Activated CD4-positive, alpha-beta T cell treated with anti-CD3 and anti-CD28 coated beads, Interleukin-2, amount 10 ng/mL, durations not matched to agents 24 days and 14 days (primary cell): ENCODE results near the gene GNB3. TPM values are rescaled to one million over a fixed set of nuclear protein-coding genes. Genes with fewer than 3 reads are reported as not detected.

Experiments used
- DNase-seq: peaks from one replicate; pipeline ENCODE4 v3.0.0; 2022
- H3K27ac Mint-ChIP-seq: one replicate; pipeline ENCODE4 v1.8.0; 2022; ENCODE audit warnings: mild to moderate bottlenecking, mixed read lengths
- H3K27me3 Mint-ChIP-seq: one replicate; pipeline ENCODE4 v1.8.0; 2022; ENCODE audit warnings: mixed read lengths
- H3K36me3 Mint-ChIP-seq: one replicate; pipeline ENCODE4 v1.8.0; 2022; ENCODE audit warnings: low read depth, mild to moderate bottlenecking, mixed read lengths
- H3K4me1 Mint-ChIP-seq: one replicate; pipeline ENCODE4 v1.8.0; 2021; ENCODE audit warnings: mixed read lengths
- H3K4me3 Mint-ChIP-seq: one replicate; pipeline ENCODE4 v1.8.0; 2022; ENCODE audit warnings: mild to moderate bottlenecking, moderate library complexity, mixed read lengths
- H3K9me3 Mint-ChIP-seq: one replicate; pipeline ENCODE4 v1.8.0; 2021; ENCODE audit warnings: mixed read lengths
- intact Hi-C: fragments of 100-400 bp; cut with micrococcal nuclease; formaldehyde crosslinking; loops from one replicate; pipeline ENCODE4 v1.15.1; 2023
- total RNA-seq: library from RNA; stranded (reverse); gene quantifications from 2 replicates; pipeline ENCODE4 v1.2.3, GENCODE V29; 2022

Gene GNB3
- total RNA-seq, 1 donor from 2014 or later, result 1.7 TPM

DNA sequence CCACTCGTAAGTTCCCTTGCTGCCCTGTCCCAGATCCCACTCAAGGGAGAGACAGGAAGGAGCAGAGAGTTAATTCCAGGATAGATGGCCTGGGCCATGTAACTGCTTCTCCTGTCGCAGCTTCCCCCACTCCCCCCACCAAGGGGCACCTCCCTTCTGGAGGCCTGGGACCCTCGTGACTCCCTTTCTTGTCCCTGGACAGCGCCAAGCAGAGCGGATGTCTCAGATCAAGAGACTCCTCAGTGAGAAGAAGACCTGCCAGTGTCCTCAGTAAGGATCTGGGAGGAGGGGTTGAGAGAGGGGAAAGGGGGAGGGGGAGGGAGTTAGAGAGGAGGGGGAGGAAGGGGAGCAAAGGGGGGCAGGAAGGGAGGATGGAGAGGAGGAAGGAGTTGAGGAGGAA lies 22.1 kb upstream of the GNB3 start:
- DNase-seq, result no peak
- no peak overlapping the region for H3K4me3 Mint-ChIP-seq
- peaks cover 65% of the 10 kb centered on the region for H3K36me3 Mint-ChIP-seq
- H3K27ac Mint-ChIP-seq, result no peak overlapping the region
- peaks cover 13% of the 10 kb centered on the region for H3K27me3 Mint-ChIP-seq
- H3K4me1 Mint-ChIP-seq, result peaks cover 14% of the 10 kb centered on the region
- intact Hi-C loops, result no loop called here
- H3K9me3 Mint-ChIP-seq, result no peaks in the 10 kb centered on the region

DNA sequence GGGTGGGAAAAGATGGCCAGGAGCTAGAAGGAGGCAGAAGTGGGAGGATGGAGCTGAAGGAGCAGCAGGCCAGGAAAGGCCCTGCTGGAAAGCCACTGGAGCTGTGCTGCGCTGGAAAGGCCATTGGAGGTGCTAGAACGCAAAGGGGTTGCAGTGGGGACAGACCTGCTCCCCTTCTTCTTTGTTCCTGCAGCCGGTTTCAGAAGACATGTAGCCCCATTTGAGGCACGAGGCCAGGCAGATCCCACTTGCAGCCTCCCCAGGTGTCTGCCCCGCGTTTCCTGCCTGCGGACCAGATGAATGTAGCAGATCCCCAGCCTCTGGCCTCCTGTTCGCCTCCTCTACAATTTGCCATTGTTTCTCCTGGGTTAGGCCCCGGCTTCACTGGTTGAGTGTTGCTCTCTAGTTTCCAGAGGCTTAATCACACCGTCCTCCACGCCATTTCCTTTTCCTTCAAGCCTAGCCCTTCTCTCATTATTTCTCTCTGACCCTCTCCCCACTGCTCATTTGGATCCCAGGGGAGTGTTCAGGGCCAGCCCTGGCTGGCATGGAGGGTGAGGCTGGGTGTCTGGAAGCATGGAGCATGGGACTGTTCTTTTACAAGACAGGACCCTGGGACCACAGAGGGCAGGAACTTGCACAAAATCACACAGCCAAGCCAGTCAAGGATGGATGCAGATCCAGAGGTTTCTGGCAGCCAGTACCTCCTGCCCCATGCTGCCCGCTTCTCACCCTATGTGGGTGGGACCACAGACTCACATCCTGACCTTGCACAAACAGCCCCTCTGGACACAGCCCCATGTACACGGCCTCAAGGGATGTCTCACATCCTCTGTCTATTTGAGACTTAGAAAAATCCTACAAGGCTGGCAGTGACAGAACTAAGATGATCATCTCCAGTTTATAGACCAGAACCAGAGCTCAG lies 21.4 kb upstream of the GNB3 start:
- peaks cover 57% of the 10 kb centered on the region for H3K36me3 Mint-ChIP-seq
- peaks cover 16% of the 10 kb centered on the region for H3K27me3 Mint-ChIP-seq
- peaks cover 14% of the 10 kb centered on the region for H3K4me1 Mint-ChIP-seq
- intact Hi-C loops, result no loop called here
- H3K4me3 Mint-ChIP-seq, result no peak overlapping the region
- DNase-seq, result no peak
- H3K9me3 Mint-ChIP-seq, result no peaks in the 10 kb centered on the region
- H3K27ac Mint-ChIP-seq, result no peak overlapping the region

DNA sequence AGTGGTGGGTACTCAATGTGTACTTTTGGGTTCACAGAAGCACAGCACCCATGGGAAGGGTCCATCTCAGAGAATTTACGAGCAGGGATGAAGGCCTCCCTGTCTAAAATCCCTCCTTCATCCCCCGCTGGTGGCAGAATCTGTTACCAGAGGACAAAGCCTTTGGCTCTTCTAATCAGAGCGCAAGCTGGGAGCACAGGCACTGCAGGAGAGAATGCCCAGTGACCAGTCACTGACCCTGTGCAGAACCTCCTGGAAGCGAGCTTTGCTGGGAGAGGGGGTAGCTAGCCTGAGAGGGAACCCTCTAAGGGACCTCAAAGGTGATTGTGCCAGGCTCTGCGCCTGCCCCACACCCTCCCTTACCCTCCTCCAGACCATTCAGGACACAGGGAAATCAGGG lies 20.6 kb upstream of the GNB3 start:
- intact Hi-C loops, result no loop called here
- DNase-seq, result no peak
- Mint-ChIP-seq H3K36me3 (peaks cover 51% of the 10 kb centered on the region), H3K4me3 (no peak overlapping the region), H3K27me3 (peaks cover 23% of the 10 kb centered on the region), H3K4me1 (peaks cover 19% of the 10 kb centered on the region), H3K27ac (no peak overlapping the region), H3K9me3 (no peaks in the 10 kb centered on the region)

DNA sequence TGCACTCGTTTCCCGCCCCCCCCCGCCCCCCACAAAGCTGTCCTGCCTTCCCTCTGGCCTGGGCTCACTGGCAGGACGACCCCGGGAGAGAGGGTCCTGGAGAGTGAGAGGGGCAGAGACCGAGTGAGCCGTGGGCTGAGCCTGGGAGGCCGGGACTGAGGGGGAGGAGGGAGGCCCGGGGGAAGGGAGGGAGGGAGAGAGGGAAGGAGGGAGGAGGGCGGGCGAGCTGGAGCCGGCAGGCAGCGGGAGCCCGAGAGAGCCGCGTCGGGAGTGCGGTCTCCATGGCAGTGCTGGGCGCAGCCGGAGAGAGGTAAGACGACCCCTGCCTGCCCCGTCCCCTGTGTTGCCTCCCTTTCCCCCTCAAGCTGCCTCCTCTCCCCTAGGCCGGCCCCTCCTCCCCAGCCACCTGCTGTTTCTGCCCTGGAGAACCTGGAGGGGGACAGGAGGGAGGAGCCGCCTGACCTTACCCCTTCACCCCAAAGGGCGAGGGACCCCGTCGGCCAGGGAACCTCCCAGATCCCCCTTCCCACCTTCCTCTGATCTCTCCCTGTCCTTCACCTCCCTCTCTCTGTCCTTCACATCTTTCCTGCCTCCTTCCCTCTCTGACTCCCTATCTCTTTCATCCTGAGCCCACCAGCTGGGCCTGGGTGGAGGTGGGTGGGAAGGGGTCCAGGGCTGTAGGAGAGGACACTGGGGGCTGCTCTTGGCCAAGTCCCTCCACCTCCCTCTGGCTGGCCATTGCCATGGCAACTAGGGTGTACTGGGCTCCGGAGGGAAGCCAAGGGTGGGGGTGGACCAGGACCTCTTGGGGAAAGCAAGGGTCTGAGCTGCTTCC lies 18.9 kb upstream of the GNB3 start, which contains the start of gene GPR162:
Gene GPR162, plus strand, starts transcription at position 231 of the 835 bp plus-strand sequence. CDS start 2,078 bp downstream, outside the sequence.
- Mint-ChIP-seq H3K4me3 (peak within 1 kb of the TSS; percentile 79), H3K27ac (peak within 1 kb of the TSS; percentile 78), H3K27me3 (peaks cover 31% of the 10 kb centered on the region), H3K9me3 (no peaks in the 10 kb centered on the region), H3K36me3 (peaks cover 37% of the 10 kb centered on the region), H3K4me1 (peaks cover 23% of the 10 kb centered on the region)
- DNase-seq, result no peak
- intact Hi-C loops, result no loop called here

DNA sequence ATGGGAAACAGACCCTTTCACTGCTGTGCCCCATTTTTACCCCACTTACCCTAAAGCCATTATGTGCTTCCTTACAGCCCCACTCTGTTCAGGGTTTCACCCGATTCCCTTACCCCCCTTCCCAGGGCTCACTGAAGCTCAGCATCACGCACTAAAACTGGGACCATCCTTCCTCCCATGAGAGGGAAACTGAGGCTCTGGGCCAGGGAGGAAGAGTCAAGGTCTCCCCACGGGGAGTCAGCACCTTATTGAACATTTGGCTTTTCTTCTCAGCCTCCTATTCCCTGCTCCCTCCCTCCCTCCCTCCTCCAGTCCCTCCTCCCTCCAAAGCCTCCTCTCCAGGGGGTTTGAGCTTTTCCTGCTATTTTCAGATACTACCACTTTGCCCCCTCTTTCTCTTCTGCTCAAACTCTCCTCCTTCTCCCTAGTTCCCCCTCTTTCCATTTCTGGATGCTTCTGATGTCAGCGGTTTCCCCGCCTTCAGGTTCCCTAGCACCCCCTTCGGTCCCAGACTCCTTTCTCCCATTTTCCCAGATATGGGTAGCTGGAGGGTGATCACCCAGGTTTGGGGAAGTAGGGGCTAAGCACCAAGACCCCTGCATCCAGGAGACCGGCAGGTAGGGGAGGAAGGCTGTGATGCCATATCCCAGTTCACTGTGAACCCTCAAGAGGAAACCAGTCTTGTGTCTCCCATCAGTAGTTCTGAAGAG lies 18.1 kb upstream of the GNB3 start:
- Mint-ChIP-seq H3K27me3 (peaks cover 39% of the 10 kb centered on the region), H3K27ac (no peak overlapping the region), H3K4me3 (peak overlapping the region; percentile 79)

DNA sequence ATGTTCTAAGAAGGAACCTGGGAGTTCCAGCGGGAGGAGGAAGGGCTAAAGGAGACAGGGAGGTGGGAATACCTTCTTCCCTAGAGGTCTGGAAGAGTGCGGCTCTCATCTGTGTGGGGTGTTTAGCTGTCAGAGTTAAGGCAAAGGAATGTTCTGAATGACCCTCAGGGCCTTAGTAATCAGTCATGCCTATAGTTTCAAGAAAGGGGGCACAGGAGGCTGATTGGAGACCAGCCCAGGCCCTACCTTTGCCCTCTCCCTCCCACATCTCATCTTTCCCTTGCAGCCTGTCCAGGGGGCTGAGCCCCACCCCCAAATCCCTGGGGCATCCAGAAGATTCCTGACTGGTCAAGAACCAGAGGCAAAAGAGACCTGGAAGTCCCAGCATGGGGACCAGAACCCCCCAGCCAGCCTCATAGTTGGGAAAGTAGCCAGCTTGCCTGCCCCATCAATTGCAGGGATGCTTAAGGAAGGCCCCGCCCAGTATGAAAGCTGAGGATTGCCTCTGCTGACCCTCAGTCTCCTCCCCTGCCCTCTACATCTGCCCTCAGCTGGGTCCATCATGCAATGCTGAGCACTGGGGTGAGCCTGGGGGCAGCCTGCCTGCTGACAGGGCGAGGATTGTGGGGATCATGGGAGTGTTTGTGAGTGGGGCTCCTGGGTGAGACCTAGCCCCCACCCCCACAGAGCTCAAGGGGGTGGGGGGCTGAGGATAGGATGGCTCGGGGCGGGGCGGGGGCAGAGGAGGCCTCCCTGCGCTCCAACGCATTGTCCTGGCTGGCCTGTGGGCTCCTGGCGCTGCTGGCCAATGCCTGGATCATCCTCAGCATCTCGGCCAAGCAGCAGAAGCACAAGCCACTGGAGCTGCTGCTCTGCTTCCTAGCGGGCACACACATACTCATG lies 17.3 kb upstream of the GNB3 start:
- no peak overlapping the region for H3K27ac Mint-ChIP-seq
- peaks cover 41% of the 10 kb centered on the region for H3K27me3 Mint-ChIP-seq
- no peaks in the 10 kb centered on the region for H3K9me3 Mint-ChIP-seq
- intact Hi-C loops, result no loop called here
- no peak for DNase-seq
- peaks cover 26% of the 10 kb centered on the region for H3K36me3 Mint-ChIP-seq
- H3K4me3 Mint-ChIP-seq, result no peak overlapping the region
- H3K4me1 Mint-ChIP-seq, result peaks cover 31% of the 10 kb centered on the region

More for the DNA sequence above, 18.1 kb upstream of the GNB3 start:
- Mint-ChIP-seq H3K36me3 (peaks cover 32% of the 10 kb centered on the region), H3K4me1 (peaks cover 28% of the 10 kb centered on the region), H3K9me3 (no peaks in the 10 kb centered on the region)
- no peak for DNase-seq
- intact Hi-C loops, result no loop called here

DNA sequence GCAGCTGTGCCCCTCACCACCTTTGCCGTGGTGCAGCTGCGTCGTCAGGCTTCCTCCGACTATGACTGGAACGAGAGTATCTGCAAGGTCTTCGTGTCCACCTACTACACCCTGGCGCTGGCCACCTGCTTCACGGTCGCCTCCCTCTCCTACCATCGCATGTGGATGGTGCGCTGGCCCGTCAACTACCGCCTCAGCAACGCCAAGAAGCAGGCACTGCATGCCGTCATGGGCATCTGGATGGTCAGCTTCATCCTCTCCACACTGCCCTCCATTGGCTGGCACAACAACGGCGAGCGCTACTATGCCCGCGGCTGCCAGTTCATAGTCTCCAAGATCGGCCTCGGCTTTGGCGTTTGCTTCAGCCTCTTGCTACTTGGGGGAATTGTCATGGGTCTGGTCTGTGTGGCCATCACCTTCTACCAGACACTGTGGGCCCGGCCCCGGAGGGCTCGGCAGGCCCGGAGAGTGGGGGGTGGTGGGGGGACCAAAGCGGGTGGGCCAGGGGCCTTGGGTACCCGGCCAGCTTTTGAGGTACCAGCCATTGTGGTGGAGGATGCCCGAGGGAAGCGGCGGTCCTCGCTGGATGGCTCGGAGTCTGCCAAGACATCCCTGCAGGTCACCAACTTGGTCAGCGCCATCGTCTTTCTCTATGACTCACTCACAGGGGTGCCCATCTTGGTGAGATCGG lies 16.5 kb upstream of the GNB3 start:
- H3K27me3 Mint-ChIP-seq, result peaks cover 46% of the 10 kb centered on the region
- intact Hi-C loops, result no loop called here
- no peak overlapping the region for H3K4me3 Mint-ChIP-seq
- peaks cover 36% of the 10 kb centered on the region for H3K4me1 Mint-ChIP-seq
- H3K9me3 Mint-ChIP-seq, result no peaks in the 10 kb centered on the region
- H3K36me3 Mint-ChIP-seq, result peaks cover 21% of the 10 kb centered on the region
- no peak for DNase-seq
- H3K27ac Mint-ChIP-seq, result no peak overlapping the region

DNA sequence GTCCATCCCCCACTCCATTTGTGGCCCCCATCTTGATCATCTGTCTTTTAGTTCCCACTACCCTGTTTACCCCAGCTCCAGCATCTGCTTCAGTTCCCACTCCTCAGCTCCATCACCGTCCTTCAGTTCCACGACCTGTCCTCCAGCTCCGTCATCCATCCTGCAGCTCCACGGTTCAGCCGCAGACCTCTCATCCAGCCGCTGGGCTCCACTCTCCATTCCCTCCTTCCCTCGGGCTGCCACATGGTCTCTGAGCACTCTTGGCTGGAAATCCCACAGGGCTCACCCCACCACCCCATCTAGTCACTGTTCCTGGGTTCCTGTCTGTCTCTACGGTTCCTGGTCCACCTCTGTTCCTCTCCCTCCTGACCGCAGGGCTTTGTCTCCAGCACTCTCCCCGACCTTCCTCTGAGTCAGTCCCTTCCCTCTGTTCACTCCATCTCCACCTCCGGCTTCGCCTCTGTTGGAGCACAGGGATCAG lies 15.8 kb upstream of the GNB3 start:
- peaks cover 14% of the 10 kb centered on the region for H3K36me3 Mint-ChIP-seq
- H3K27ac Mint-ChIP-seq, result no peak overlapping the region
- H3K4me1 Mint-ChIP-seq, result peaks cover 40% of the 10 kb centered on the region
- H3K9me3 Mint-ChIP-seq, result no peaks in the 10 kb centered on the region
- H3K27me3 Mint-ChIP-seq, result peaks cover 46% of the 10 kb centered on the region
- no peak for DNase-seq
- no peak overlapping the region for H3K4me3 Mint-ChIP-seq
- intact Hi-C loops, result loop anchor here (1.0 to 5.0 kb wide), 6 partner anchors 33 to 268 kb away; partner anchors contain the start of genes IFFO1, MLF2 and PTMS

DNA sequence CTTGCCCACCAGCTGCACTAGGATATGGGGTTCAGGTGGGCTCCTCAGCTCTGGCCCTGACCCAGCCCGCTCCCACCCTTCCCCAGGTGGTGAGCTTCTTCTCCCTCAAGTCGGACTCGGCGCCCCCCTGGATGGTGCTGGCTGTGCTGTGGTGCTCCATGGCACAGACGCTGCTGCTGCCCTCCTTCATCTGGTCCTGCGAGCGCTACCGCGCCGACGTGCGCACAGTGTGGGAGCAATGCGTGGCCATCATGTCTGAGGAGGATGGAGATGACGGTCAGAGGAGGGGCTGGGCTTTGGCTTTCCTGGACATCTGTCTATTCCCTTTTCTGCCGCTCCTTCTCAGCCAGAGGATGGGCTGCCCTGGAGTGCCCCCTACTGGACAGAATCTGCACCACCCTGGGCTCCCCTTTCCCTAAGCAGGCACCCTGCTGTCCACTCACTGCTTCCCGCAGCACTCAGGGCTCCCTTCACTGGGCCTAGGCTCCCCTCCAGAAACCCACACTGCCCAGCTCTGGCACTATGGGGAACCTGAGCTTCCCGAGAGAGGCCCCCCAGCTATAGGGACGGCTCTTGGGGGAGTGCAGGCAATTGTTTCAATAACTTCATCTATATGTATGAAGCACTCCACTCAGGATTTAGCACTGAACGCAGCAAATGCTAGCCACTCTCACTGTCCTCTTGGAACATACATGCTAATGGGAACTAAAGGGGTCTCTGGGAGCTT lies 15.2 kb upstream of the GNB3 start:
- peaks cover 38% of the 10 kb centered on the region for H3K4me1 Mint-ChIP-seq
- no peaks in the 10 kb centered on the region for H3K9me3 Mint-ChIP-seq
- peak; percentile 95 for DNase-seq
- no peak overlapping the region for H3K27ac Mint-ChIP-seq
- H3K36me3 Mint-ChIP-seq, result peaks cover 9% of the 10 kb centered on the region
- H3K4me3 Mint-ChIP-seq, result peak overlapping the region; percentile 20
- intact Hi-C loops, result loop anchor here (1.0 to 5.0 kb wide), 6 partner anchors 33 to 268 kb away; partner anchors contain the start of genes IFFO1, MLF2 and PTMS
- peaks cover 50% of the 10 kb centered on the region for H3K27me3 Mint-ChIP-seq

DNA sequence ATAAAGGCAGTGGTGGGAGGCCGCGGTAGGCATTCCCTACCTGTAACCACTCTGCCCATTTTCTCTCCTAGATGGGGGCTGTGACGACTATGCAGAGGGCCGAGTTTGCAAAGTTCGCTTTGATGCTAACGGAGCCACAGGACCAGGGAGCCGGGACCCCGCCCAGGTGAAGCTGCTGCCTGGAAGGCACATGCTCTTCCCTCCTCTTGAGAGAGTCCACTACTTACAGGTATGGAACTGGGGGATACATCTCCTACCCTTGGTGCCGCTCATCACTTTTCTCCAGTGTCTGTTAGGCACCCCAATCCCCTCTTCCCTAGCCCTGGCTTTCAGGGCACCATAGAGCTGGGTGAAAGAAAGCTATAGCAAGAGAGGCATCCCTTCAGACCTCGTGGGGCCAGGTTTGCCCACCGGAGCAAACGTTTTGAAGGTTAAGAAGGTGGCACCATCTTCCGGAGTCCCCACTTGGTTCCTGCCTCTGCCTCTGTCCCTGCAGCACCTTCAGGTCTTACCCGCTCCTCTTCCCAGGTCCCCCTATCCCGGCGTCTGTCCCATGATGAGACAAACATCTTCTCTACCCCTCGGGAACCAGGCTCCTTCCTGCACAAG lies 14.5 kb upstream of the GNB3 start:
- peaks cover 56% of the 10 kb centered on the region for H3K27me3 Mint-ChIP-seq
- peaks cover 3% of the 10 kb centered on the region for H3K36me3 Mint-ChIP-seq
- no peak overlapping the region for H3K27ac Mint-ChIP-seq
- no peaks in the 10 kb centered on the region for H3K9me3 Mint-ChIP-seq
- peaks cover 32% of the 10 kb centered on the region for H3K4me1 Mint-ChIP-seq
- intact Hi-C loops, result loop anchor here (5.0 kb wide), 3 partner anchors 34 to 269 kb away; partner anchors contain the start of genes IFFO1 and PTMS
- no peak overlapping the region for H3K4me3 Mint-ChIP-seq
- DNase-seq, result no peak

DNA sequence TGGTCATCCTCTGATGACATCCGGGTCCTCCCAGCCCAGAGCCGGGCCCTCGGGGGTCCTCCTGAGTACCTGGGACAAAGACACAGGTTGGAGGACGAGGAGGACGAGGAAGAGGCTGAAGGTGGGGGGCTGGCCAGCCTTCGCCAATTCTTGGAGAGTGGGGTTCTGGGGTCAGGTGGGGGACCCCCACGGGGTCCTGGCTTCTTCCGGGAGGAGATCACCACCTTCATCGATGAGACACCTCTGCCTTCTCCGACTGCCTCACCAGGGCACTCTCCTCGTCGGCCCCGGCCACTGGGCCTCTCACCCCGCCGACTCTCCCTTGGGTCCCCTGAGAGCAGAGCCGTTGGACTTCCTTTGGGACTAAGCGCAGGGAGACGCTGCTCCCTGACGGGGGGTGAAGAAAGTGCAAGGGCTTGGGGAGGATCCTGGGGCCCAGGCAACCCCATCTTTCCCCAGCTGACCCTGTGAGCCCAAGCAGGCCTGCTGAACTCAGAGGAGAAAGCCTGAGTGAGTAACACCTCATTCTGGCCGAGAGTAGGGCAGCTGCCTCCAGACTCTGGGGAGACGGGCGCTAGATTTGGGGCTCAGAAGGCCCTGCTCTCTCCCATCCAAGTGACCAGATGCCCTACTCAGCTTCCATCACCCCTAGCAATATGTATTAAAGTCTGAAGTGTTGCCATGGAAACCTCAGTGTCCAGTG lies 13.8 kb upstream of the GNB3 start:
- peak overlapping the region; percentile 38 for H3K27ac Mint-ChIP-seq
- peaks cover 29% of the 10 kb centered on the region for H3K4me1 Mint-ChIP-seq
- H3K27me3 Mint-ChIP-seq, result peaks cover 60% of the 10 kb centered on the region
- intact Hi-C loops, result loop anchor here (5.0 kb wide), 3 partner anchors 35 to 270 kb away; partner anchors contain the start of genes IFFO1 and PTMS
- DNase-seq, result no peak
- H3K9me3 Mint-ChIP-seq, result no peaks in the 10 kb centered on the region
- H3K4me3 Mint-ChIP-seq, result peak overlapping the region; percentile 60
- peaks cover 2% of the 10 kb centered on the region for H3K36me3 Mint-ChIP-seq
